ENCODE results near the gene POU2F1.
A peak's percentile ranks its signal among the peaks of the same experiment; 100 is the strongest.

GRCh38 chr1:167416506-167416905 lies 195.8 kb downstream of the POU2F1 start:
- TF ChIP-seq ZBTB44 (tag by site-specific recombination; IDR thresholded peaks at IDR 0.05) = no peak
- no peak for TF ChIP-seq CTCF (tag by site-specific recombination; IDR thresholded peaks at IDR 0.05)
- no peak for TF ChIP-seq ZNF792 (tag by site-specific recombination; IDR thresholded peaks at IDR 0.05)
- TF ChIP-seq KLF10 (tag by site-specific recombination; IDR thresholded peaks at IDR 0.05) = peak; percentile 29; the same call in 1 of the 2 replicates

Data from HEK293 (cell line).